DMS114 treated with DMSO at 0.1 percent for 48 hours (cell line): ENCODE results near the gene PDCD2L.
"Not testable (repeated sequence)": the region's sequence is repeated elsewhere in the genome, so short reads cannot be mapped to it uniquely, and the experiment has no call there.

Experiments
- DNase-seq: peaks from one replicate; lab custom pipeline; 2025; ENCODE audit not compliant: unreplicated experiment; lab: John Stamatoyannopoulos, UW

Gene PDCD2L, protein sequence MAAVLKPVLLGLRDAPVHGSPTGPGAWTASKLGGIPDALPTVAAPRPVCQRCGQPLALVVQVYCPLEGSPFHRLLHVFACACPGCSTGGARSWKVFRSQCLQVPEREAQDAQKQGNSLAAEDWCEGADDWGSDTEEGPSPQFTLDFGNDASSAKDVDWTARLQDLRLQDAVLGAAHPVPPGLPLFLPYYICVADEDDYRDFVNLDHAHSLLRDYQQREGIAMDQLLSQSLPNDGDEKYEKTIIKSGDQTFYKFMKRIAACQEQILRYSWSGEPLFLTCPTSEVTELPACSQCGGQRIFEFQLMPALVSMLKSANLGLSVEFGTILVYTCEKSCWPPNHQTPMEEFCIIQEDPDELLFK

DNA sequence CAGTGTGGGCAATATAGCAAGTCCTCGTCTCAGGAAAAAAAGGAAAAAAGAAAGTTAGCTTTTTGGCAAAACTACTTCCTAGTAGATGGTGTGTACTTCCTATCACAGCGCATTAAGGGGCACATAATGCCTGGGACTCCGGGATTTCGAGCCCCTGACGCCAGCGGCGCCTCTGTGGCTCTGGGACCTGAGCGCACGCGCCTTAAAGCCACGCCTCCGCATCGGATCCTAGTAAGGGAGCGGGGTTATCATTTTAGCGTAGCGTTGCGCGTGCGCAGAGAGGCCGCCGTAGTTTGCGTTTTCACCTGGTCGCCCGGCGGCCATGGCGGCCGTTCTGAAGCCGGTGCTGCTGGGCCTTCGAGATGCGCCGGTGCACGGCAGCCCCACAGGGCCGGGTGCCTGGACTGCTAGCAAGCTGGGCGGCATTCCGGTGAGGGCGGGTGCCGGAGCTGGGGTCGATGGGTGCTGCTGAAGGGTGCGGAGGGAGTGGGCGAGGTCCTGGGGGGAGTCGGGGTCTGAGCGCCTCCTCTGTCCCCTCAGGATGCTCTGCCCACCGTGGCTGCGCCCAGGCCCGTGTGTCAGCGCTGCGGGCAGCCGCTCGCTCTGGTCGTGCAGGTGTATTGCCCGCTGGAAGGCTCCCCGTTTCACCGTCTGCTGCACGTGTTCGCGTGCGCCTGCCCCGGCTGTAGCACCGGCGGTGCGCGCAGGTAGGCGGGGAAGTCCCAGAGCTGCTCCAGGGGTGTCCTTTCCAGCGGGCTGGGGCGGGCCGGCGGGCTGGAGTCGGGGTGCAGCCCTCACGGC, at the start of gene PDCD2L:
TSS of gene PDCD2L (plus strand) at position 291 of the 801 bp plus-strand sequence. CDS start at position 323, 32 bp downstream.
- peak; percentile 85 for DNase-seq

DNA sequence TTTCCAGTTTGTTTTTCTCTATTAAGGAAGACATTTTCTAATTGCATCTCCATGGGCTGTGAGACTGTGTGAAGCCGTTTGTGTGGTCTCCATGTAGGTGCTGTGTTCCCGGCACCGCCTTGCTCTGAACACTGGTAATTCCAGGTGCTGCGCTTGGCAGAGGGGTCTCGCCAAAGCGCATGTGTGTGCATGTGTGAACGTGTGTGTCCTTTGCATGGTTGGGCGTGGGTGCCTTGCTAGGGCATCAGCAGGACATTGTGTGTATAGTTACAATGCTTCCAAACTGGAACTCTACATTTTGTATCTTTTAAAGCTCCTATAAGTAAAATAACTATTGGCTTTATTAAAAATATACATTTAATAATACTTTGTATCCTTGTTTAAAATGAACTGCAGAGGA, 49.0 kb upstream of the PDCD2L start:
- DNase-seq: no peak

GRCh38 chr19:34356875-34357274, 47.3 kb upstream of the PDCD2L start:
- DNase-seq: no peak

- no peak for DNase-seq
These were observed 46.8 kb upstream of the PDCD2L start for GRCh38 chr19:34357431-34357830.

- DNase-seq: peak; percentile 93
These were observed 44.9 kb upstream of the PDCD2L start for GRCh38 chr19:34359140-34359953.

DNA sequence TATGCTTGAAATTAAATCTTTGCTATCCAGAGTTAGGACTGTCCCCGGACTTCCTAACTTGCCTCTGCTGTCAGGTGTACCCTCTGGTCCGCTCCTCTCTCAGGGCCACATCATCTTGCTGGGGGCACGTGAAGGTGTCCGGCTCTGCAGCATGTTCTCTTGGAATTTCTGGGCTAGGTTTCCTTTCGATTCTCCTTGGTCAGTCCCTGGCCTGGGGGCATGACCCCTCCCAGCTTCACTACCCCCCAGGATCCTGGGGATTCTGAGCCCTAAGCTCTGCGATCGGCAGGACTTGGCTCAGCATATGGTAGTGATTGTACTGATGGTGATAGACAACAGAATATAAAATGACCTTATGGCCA, 44.3 kb upstream of the PDCD2L start:
- DNase-seq: no peak

DNA sequence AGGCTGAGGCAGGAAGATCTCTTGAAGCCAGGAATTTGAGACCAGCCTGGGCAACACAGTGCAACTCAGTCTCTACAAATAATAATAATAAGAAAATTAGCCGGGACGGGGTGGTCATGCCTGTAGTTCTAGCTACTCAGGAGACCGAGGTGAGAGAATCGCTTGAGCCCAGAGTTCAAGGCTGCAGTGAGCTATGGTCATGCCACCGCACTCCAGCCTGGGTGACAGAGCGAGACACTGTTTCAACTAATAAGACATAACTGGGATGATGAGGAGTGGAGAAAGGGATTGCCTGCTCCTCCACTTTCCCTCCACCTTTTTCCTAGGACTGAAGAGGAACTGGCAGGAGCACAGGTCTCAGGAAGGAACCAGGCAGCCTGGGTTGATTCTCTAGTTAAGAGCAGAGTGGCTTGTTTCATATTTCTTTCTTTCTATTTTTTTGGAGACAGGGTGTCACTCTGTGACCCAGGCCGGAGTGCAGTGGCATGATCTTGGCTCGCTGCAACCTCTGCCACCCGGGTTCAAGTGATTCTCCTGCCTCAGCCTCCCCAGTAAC, 43.8 kb upstream of the PDCD2L start:
- DNase-seq: no peak

DNA sequence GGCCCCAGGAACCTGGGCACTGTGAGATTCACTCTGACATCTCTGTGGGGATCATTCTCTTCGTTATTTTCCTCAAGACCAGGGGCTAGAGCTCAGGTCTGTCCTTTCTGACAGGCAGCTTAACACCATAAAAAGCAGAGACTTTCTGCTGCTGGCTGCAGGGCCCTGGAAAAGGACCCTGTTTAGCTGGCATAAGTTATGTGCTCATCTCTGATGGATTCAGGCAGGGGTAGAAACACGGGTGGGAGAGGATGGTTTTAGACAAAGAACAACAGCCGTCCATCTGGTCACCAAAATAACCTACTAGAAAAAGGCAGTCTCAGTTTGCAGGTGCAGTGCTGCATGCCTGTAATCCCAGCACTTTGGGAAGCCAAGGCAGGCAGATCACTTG, 41.5 kb upstream of the PDCD2L start:
- DNase-seq: no peak

DNA sequence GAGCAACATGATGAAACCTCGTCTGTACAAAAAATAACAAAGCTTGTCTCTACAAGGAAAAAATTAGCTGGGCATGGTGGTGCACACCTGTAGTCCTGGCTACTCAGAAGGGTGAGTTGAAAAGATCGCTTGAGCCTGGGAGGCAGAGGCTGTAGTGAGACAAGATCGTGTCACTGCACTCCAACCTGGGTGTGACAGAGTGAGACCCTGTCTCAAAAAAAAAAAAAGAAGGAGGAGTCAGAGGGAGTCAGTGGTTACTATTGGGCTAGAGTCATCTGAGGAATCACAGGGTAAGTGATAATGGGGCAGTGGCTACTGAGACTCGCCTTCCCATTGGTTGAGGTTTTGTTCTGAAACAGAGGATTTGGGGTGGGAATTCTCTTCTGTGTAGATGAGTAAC, 41.1 kb upstream of the PDCD2L start:
- no peak for DNase-seq

GRCh38 chr19:34363930-34364329, 40.3 kb upstream of the PDCD2L start:
- DNase-seq: no peak

DNA sequence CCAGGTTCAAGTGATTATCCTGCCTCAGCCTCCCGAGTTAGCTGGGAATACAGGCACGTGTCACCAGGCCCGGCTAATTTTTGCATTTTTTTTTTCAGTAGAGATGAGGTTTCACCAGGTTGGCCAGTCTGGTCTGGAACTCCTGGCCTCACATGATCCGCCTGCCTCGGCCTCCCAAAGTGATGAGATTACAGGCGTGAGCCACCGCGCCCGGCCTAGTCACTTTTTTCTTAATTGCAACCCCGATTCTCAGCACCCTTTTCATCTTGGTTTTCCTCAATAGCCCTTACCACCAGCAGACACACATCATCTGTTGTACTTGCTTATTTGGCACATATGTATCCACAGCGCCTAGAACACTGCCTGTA, 39.8 kb upstream of the PDCD2L start:
- no peak for DNase-seq

- peak; percentile 34 for DNase-seq
These were observed 39.3 kb upstream of the PDCD2L start, which contains the start of gene GPI for GRCh38 chr19:34364830-34365462. Gene GPI (plus strand): TSS chr19:34365196. CDS start chr19:34365267, 71 bp downstream.

DNA sequence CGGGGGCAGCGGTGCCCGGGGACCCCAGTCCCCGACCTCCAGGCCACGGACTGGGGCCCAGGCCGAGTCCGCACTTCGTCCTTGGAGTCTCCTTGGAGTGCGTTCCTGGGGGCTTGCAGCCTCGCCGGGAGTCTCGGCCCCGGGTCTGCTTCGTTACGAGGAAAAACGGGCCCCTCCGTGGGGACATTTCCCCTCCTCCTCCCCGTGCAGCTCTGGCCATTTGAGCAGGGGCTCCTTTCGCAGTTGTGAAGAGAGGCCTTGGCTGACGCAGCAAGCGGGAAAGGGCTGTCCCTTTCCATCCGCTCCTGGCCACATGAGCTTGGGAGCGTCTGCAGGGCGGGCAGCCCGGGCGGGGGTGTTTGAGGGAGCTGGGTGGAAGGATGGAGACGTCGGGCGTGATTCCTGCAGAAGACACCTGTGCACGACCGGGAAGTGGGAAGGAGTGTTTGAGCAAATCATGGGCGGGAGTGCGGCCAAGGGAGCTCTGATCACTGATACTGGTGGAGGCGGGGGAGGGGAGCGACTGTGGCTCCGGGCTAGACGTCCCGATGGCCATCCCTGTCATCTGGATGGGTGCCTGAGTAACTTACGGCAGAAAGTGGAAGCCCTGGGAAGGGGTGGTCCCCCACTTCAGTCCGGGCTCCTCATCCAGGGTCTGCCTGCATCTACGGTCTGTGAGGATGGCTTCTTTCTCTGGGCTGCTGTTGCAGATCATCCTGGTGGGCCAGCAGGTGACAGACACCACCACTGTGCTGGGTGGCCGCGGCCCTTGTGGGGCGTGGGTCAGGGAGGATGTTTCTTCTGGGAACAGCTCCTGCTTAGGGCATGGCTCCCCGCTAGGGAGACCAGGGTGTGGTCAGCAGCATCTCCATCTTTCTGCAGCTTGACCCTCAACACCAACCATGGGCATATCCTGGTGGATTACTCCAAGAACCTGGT, 38.5 kb upstream of the PDCD2L start:
- DNase-seq: no peak

DNA sequence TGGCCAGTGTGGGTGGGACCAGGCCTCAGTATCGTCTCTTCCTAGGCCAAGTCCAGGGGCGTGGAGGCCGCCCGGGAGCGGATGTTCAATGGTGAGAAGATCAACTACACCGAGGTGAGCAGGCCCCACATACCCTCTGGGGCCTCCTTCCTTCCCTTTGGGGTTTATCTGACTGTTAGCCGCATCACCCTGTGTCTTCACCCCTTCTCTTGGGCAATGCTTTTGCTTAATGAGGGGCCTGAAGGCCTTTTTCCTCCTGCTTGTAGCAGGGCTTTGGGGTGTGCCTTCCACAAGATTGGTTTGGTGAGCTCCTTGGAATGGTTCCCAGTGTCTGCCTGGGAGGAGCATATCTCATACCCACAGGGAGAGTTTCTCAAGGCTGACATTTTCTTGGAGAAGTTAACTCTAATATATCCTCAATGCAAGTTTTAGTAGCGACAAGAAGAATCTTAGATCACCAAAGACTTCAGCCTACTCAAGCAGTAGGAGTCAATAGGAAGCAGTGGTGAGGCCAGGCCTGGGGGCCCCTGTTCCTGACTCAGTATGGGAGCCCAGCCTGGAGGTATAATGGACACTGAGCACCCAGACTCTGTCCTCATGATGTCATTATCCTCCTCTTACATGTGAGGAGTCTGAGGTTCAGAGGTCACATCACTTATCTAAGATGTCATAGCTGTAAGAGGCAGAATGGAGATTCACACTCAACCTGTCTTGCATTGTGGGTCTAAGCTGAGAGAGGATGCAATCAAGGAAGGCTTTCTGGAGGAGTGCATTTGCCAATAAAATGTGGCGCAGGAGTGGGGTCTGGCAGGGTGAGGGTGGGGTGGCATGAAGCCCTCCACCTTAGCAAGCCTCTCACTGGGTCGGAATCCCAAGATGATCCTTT, 37.2 kb upstream of the PDCD2L start:
- DNase-seq: no peak

- DNase-seq: no peak
These were observed 36.6 kb upstream of the PDCD2L start for GRCh38 chr19:34367624-34367957.

GRCh38 chr19:34368338-34368737, 35.9 kb upstream of the PDCD2L start:
- DNase-seq: no peak

DNA sequence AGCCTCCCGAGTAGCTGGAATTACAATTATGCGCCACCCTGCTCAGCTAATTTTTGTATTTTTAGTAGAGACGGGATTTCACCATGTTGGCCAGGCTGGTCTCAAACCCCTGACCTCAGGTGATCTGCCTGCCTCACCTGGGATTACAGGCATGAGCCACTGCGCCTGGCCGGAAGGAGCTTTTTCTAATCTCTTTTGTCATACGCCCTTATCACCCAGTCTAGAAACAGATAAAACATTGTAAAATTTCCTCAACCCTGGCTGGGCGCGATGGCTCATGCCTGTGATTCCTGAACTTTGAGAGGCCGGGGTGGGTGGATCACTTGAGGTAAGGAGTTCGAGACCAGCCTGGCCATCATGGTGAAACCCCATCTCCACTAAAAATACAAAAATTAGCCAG, 35.0 kb upstream of the PDCD2L start:
- DNase-seq: not testable (repeated sequence)

DNA sequence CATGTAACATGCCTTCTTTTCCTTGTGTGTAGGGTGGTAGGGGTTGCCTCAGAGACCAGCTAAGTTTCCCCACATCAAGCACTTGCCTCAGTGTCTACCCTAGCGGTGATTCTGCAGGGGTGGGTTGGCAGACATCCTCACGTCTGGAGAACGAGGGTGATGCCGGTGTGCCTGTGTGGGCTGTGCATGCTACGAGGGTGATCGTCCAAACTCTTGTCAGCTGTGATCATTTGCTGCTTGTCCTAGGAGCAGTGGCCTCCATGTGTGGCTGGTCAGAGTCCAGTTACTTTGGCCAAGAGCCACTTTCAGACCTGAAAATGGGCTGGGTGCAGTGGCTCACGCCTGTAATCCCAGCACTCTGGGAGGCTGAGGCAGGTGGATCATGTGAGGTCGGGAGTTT, 34.1 kb upstream of the PDCD2L start:
- no peak for DNase-seq

DNA sequence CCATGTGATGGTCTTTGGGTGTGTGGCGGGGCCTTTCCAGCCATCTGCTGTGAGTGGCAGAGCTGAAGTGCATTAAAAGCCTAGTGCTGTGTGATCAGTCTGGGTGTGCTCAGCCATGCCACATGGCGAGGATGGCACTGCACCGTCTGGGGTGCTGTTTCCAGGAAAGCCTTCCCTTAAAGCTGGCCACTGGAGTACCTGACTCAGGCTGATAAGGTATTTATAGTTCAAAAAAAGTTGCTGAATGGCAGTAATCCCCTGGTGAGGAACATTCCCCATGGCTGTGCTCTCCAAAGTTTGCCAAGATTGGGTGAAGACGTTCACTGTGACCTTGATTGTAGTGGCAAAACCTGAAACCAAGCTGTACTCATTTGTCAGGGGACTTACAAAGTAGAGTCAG, 33.2 kb upstream of the PDCD2L start:
- no peak for DNase-seq
